Ramos (cell line): ENCODE data around the gene DOK3.

ENCODE experiments used
- in situ Hi-C: fragments of 300-500 bp; cut with MboI; formaldehyde crosslinking; loops from one replicate; pipeline ENCODE4 v1.14.3; 2022; ENCODE audit warnings: low sequenced_read_pairs; ENCODE audit not compliant: unreplicated experiment

Gene DOK3

GRCh38 chr5:177500685-177501522, 8.7 kb downstream of the DOK3 start:
- in situ Hi-C loops: loop anchor here (10.0 kb wide), 1 partner anchor 614 kb away; the partner anchor contains the start of gene N4BP3

GRCh38 chr5:177499842-177500241, 9.8 kb downstream of the DOK3 start:
- in situ Hi-C loops: loop anchor here (10.0 to 25.0 kb wide), 2 partner anchors 615 to 963 kb away; partner anchors contain the start of genes CDHR2, N4BP3 and RNF44

- in situ Hi-C loops: loop anchor here (25.0 kb wide), 1 partner anchor 961 kb away; the partner anchor contains the start of genes CDHR2 and RNF44
Observed at GRCh38 chr5:177498013-177498787, 11.4 kb downstream of the DOK3 start.

GRCh38 chr5:177497292-177498012, 12.2 kb downstream of the DOK3 start, which contains the start of gene PDLIM7:
PDLIM7 (minus strand) TSS chr5:177497604; CDS start chr5:177496512, 1,092 bp downstream.
- in situ Hi-C loops: loop anchor here (25.0 kb wide), 1 partner anchor 960 kb away; the partner anchor contains the start of genes CDHR2 and RNF44

GRCh38 chr5:177496727-177497291, 12.8 kb downstream of the DOK3 start:
- in situ Hi-C loops: loop anchor here (25.0 kb wide), 1 partner anchor 960 kb away; the partner anchor contains the start of genes CDHR2 and RNF44

GRCh38 chr5:177496070-177496726, 13.4 kb downstream of the DOK3 start:
- in situ Hi-C loops: loop anchor here (25.0 kb wide), 1 partner anchor 959 kb away; the partner anchor contains the start of genes CDHR2 and RNF44

GRCh38 chr5:177495243-177496060, 14.2 kb downstream of the DOK3 start:
- in situ Hi-C loops: loop anchor here (25.0 kb wide), 1 partner anchor 958 kb away; the partner anchor contains the start of genes CDHR2 and RNF44

GRCh38 chr5:177494346-177495195, 15.1 kb downstream of the DOK3 start:
- in situ Hi-C loops: loop anchor here (25.0 kb wide), 1 partner anchor 957 kb away; the partner anchor contains the start of genes CDHR2 and RNF44

- in situ Hi-C loops: loop anchor here (25.0 kb wide), 1 partner anchor 957 kb away; the partner anchor contains the start of genes CDHR2 and RNF44
Observed at GRCh38 chr5:177493795-177494345, 15.8 kb downstream of the DOK3 start.

- in situ Hi-C loops: loop anchor here (25.0 kb wide), 1 partner anchor 956 kb away; the partner anchor contains the start of genes CDHR2 and RNF44
Observed at GRCh38 chr5:177492841-177493240, 16.8 kb downstream of the DOK3 start.

- in situ Hi-C loops: loop anchor here (25.0 kb wide), 1 partner anchor 955 kb away; the partner anchor contains the start of genes CDHR2 and RNF44
Observed at GRCh38 chr5:177491983-177492746, 17.5 kb downstream of the DOK3 start.

- in situ Hi-C loops: loop anchor here (25.0 kb wide), 1 partner anchor 954 kb away; the partner anchor contains the start of genes CDHR2 and RNF44
Observed at GRCh38 chr5:177491429-177491945, 18.1 kb downstream of the DOK3 start.

- in situ Hi-C loops: loop anchor here (25.0 kb wide), 1 partner anchor 954 kb away; the partner anchor contains the start of genes CDHR2 and RNF44
Observed at GRCh38 chr5:177490992-177491391, 18.6 kb downstream of the DOK3 start.

GRCh38 chr5:177490311-177490991, 19.2 kb downstream of the DOK3 start:
- in situ Hi-C loops: loop anchor here (25.0 kb wide), 1 partner anchor 953 kb away; the partner anchor contains the start of genes CDHR2 and RNF44
